Lung (tissue), 12 donors: Measurements from ENCODE around the gene FBLN1. TPM values are rescaled to one million over a fixed set of nuclear protein-coding genes. Genes with fewer than 3 reads are reported as not detected.

Experiments
- ATAC-seq: fragments of 200-7000 bp; cut with Tn5 transposase; one replicate; pipeline ENCODE4 v1.9.1; 2020; ENCODE audit warnings: moderate number of reproducible peaks; ENCODE audit not compliant: insufficient read depth, low FRiP score
- DNase-seq, 3 donors: peaks; one replicate each; pipeline ENCODE4 v3.0.0-alpha.2; 2013 to 2017
- H3K27ac ChIP-seq, 2 donors: one replicate each; pipeline ENCODE4 v1.5.1; 2013; ENCODE audit warnings: mild to moderate bottlenecking in 2 of 2, moderate library complexity in 2 of 2, control low read depth in 1 of 2, inconsistent platforms in 1 of 2, low read depth in 1 of 2, low read length in 1 of 2
- H3K27me3 ChIP-seq, 3 donors: one replicate each; pipeline ENCODE4 v1.5.1; 2013; ENCODE audit warnings: low read length in 2 of 3; ENCODE audit not compliant: control insufficient read depth in 3 of 3, insufficient read depth in 3 of 3
- H3K36me3 ChIP-seq, 4 donors: one replicate each; pipeline ENCODE4 v1.5.1; 2013; ENCODE audit warnings: low read length in 4 of 4, mild to moderate bottlenecking in 1 of 4, moderate library complexity in 1 of 4; ENCODE audit not compliant: control insufficient read depth in 4 of 4, insufficient read depth in 4 of 4
- H3K4me1 ChIP-seq, 5 donors: one replicate each; pipeline ENCODE4 v1.5.1; 2013; ENCODE audit warnings: low read length in 5 of 5, mild to moderate bottlenecking in 2 of 5, moderate library complexity in 1 of 5; ENCODE audit not compliant: control insufficient read depth in 5 of 5, insufficient read depth in 5 of 5
- H3K4me3 ChIP-seq: one replicate; pipeline ENCODE4 v1.5.1; 2013; ENCODE audit warnings: mild to moderate bottlenecking, control low read depth, moderate library complexity
- H3K9ac ChIP-seq, 2 donors: one replicate each; pipeline ENCODE4 v1.5.1; 2013; ENCODE audit warnings: low read length in 2 of 2, control low read depth in 1 of 2; ENCODE audit not compliant: insufficient read depth in 1 of 2
- H3K9me3 ChIP-seq, 4 donors: one replicate each; pipeline ENCODE4 v1.5.1; 2013; ENCODE audit warnings: low read length in 3 of 4, mild to moderate bottlenecking in 1 of 4, moderate library complexity in 1 of 4; ENCODE audit not compliant: control insufficient read depth in 4 of 4, insufficient read depth in 3 of 4
- WGBS, 2 donors: extraction: QIAGEN DNeasy Blood & Tissue Kit; methylation state at CpG; one replicate each; pipeline ENCODE4 v1.1.7; 2013; 5-methylcytosine and 5-hydroxymethylcytosine counted together
- polyA plus RNA-seq, 2 donors: library from polyadenylated mRNA; stranded (reverse); fragments of 200-250 nt; gene quantifications; one replicate each; pipeline ENCODE4 v1.2.1, GENCODE V29; 2013
- total RNA-seq, 2 donors: library from RNA; depleted of rRNA in 1 of 2; stranded (reverse); fragments of >200 nt in 1 of 2; gene quantifications; one replicate each; pipeline ENCODE4 v1.2.1, GENCODE V29; 2014 to 2021
- TF ChIP-seq, protein P1 (sequence below): IDR thresholded peaks from 2 replicates; pipeline ENCODE4 v1.5.1; 2012; ENCODE audit warnings: mild to moderate bottlenecking; ENCODE audit errors: control extremely low read depth, extremely low read depth
- donor health status: control.
- donor health status: control.
- donor health status: Bipolar disorder and iron deficiency.
- donor health status: healthy.
- donor health status: DM: yes; HTN: yes; CAD: no.

Gene FBLN1
- total and polyA plus RNA-seq, 4 donors, result 82.7 to 357 (median 233) TPM

DNA sequence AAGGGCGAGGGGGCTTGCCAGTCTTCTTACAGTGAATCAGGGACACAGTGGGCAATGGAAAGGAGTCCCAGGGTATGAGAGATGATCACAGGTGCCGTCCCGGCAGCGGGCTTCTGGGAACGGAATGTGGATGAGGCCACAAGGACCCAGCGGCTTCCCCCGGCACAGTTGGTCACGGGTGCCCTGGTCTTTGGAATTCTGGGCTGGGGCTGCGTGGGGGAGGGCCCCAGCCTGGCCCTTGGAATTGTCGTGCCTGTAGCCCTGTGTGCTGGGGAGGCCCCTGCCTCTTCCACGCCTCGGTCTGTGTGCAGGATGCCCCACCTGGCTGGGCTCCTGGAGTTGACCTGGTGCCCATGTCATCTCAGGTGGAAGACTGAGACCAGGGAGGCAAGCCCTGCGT, 76.6 kb downstream of the FBLN1 start:
- no peak overlapping the region for H3K9ac ChIP-seq
- TF ChIP-seq, protein P1, sequence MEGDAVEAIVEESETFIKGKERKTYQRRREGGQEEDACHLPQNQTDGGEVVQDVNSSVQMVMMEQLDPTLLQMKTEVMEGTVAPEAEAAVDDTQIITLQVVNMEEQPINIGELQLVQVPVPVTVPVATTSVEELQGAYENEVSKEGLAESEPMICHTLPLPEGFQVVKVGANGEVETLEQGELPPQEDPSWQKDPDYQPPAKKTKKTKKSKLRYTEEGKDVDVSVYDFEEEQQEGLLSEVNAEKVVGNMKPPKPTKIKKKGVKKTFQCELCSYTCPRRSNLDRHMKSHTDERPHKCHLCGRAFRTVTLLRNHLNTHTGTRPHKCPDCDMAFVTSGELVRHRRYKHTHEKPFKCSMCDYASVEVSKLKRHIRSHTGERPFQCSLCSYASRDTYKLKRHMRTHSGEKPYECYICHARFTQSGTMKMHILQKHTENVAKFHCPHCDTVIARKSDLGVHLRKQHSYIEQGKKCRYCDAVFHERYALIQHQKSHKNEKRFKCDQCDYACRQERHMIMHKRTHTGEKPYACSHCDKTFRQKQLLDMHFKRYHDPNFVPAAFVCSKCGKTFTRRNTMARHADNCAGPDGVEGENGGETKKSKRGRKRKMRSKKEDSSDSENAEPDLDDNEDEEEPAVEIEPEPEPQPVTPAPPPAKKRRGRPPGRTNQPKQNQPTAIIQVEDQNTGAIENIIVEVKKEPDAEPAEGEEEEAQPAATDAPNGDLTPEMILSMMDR, result no peak
- no peaks in the 10 kb centered on the region for H3K27me3 ChIP-seq
- no peak overlapping the region for H3K4me3 ChIP-seq
- WGBS, 2 donors, result 90 to 95% methylated on average over 13 of the region's 13 CpGs
- no peak overlapping the region for H3K27ac ChIP-seq
- H3K36me3 ChIP-seq, result peaks cover 0 to 25% (median 5%) of the 10 kb centered on the region in 4 donors
- peaks cover 0 to 2% (median 0%) of the 10 kb centered on the region in 4 donors for H3K9me3 ChIP-seq
- DNase-seq (no peak), ATAC-seq (no peak)
- H3K4me1 ChIP-seq, result no peaks in the 10 kb centered on the region

DNA sequence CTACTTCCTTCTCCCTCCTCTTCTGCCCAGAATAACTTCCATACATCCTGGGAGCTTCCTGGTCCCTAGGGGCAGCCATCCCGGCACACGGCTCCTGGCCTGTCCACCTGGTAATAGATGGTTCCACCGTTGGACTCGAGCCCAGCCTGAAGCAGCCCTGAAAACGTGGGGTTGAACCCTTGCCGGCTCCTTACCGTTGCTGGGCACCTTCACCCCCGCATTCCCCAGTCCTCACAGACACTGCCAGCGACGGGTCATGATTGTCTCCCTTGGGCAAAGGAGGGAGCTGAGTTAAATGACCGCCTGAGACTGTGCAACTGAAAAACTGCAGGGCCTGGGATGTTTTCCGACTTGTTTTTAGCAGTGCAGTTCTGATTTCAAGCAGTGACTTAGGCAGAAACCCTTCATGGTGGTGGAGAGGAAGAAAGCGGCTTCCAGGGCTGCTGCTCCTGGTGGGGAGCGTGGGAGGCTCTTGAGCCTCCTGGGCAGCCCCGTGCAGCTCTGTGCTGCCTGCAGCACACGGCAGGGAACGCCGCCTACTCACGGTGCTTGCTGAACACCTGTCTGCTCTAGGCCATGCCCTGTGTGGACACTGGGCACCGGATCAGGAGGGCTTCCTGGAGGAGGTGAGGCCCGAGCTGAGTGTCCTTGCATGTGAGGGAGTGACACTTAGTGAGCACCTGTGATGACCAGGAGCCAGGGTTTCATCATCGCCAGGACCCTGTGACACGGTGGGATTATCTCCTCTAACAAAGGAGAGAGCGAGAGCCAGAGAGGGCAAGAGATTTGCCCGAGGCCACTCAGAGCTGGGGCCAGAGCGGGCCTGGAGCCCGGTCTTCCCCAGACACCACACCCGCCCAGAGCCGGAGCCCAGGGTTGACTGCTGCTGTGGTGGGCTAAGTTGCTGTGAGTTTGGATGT, 77.4 kb downstream of the FBLN1 start:
- DNase-seq (no peak), ATAC-seq (no peak)
- no peak overlapping the region for H3K9ac ChIP-seq
- peaks cover 0 to 2% (median 0%) of the 10 kb centered on the region in 5 donors for H3K4me1 ChIP-seq
- H3K36me3 ChIP-seq, result peaks cover 0 to 28% (median 6%) of the 10 kb centered on the region in 4 donors
- no peaks in the 10 kb centered on the region for H3K27me3 ChIP-seq
- no peak overlapping the region for H3K4me3 ChIP-seq
- TF ChIP-seq, protein P1, result no peak
- WGBS, 2 donors, result 85 to 92% methylated on average over 29 of the region's 29 CpGs
- no peak overlapping the region for H3K27ac ChIP-seq
- H3K9me3 ChIP-seq, result peaks cover 0 to 2% (median 0%) of the 10 kb centered on the region in 4 donors

DNA sequence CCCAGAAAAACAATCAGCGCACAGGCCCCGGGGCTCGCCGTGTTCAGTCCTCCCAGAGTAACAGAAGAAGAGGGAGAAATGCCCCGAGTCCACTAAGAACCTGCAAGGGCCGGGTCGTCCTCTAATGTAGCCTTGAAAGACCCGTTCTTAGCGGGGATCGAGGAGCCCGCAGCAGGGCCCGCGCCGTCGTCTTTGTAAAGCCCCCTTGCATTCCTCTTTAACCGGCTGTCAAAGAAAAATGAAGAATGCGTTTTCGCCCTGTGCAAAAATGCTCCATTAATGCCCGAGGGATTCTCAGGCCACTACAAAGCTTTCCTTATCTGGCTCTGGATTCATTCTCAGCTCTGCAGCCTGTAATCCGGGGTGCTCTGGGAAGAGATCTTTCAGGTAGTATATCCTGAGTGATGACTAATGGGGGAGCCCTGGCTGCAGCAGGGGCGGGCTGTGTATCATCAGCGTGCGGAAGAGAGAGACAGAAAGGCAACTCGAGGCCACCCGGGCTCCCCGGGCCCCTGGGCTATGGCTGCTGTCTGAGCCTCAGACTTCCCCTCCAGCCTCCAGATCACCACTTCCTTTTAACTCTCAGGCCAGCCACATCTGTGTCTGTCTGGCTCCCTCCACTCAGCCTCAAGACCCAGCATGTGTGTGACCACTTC, 78.2 kb downstream of the FBLN1 start:
- no peak overlapping the region for H3K27ac ChIP-seq
- peaks cover 0 to 21% (median 6%) of the 10 kb centered on the region in 4 donors for H3K36me3 ChIP-seq
- DNase-seq, result no peak
- WGBS, 2 donors, result 76 to 78% methylated on average over 26 of the region's 26 CpGs
- H3K9ac ChIP-seq, result no peak overlapping the region
- TF ChIP-seq, protein P1, result no peak
- H3K9me3 ChIP-seq, result peaks cover 0 to 2% (median 0%) of the 10 kb centered on the region in 4 donors
- H3K27me3 ChIP-seq, result no peaks in the 10 kb centered on the region
- H3K4me3 ChIP-seq, result no peak overlapping the region
- ATAC-seq, result no peak
- peaks cover 0 to 4% (median 0%) of the 10 kb centered on the region in 5 donors for H3K4me1 ChIP-seq
